GM18951 (cell line): ENCODE measurements around the gene DCUN1D4.

Source experiments
- POLR2A ChIP-seq: IDR thresholded peaks from 4 replicates; pipeline ENCODE4 v1.6.1; 2011; ENCODE audit warnings: mild to moderate bottlenecking; ENCODE audit not compliant: insufficient read length, insufficient read depth; ENCODE audit errors: extremely low read depth
- in situ Hi-C: fragments of 300-500 bp; cut with MboI; formaldehyde crosslinking; loops from one replicate; pipeline ENCODE4 v1.12.0; 2022; ENCODE audit warnings: low sequenced_read_pairs, mixed read lengths, inconsistent platforms; ENCODE audit not compliant: unreplicated experiment

The DCUN1D4 gene

GRCh38 chr4:51842554-51843308 is at the start of gene DCUN1D4:
Gene DCUN1D4, plus strand, starts transcription at chr4:51843153. Its CDS starts 90 bp downstream, at chr4:51843243.
- peak; percentile 72 for TF ChIP-seq POLR2A
- in situ Hi-C loops = no loop called here

DNA sequence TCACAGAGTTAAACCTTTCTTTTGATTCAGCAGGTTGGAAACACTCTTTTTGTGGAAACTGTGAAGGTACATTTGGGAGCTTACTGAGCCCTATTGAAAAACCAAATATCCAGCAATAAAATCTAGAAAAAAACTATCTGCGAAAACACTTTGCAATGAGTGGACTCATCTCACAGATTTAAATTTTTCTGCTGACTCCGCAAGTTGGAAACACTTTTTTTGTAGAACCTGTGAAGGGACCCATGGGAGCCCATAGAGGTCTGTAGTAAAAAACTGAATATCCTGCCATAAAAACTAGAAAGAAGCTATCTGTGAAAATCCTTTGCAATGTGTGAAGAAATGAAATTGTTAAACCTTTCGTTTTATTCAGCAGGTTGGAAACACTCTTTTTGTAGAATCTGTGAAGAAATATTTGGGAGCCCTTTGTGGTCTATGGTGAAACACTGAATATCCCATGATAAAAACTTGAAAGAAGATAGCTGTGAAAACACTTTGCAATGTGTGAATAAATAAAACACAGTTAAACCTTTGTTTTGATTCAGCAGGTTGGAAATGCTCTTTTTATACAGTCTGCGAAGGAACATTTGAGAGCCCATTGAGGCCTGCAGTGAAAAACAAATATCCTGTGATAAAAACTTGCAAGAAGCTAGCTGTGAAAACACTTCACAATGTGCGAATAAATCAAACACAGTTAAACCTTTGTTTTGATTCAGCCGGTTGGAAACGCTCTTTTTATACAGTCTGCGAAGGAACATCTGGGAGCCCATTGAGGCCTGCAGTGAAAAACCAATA is 22.3 kb upstream of the DCUN1D4 start:
- in situ Hi-C loops = no loop called here
- TF ChIP-seq POLR2A = no peak

DNA sequence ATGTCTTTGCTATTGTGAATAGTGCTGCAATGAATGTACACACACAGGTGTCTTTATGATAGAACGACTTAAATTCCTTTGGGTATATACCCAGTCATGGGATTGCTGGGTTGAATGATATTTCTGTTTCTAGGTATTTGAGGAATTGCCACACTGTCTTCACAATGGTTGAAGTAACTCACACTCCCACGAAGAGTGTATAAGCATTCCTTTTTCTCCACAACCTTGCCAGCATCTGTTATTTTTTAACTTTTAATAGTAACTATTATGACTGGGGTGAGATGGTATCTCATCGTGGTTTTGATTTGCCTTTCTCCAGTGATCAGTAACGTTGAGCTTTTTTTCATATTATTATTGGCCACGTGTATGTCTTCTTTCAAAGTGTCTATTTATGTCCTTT is 17.6 kb upstream of the DCUN1D4 start:
- no peak for TF ChIP-seq POLR2A
- in situ Hi-C loops = no loop called here

GRCh38 chr4:51830156-51830720 is 12.7 kb upstream of the DCUN1D4 start:
- no peak for TF ChIP-seq POLR2A
- in situ Hi-C loops = no loop called here

- in situ Hi-C loops = no loop called here
- no peak for TF ChIP-seq POLR2A
Measured at GRCh38 chr4:51831133-51831532, 11.8 kb upstream of the DCUN1D4 start.

DNA sequence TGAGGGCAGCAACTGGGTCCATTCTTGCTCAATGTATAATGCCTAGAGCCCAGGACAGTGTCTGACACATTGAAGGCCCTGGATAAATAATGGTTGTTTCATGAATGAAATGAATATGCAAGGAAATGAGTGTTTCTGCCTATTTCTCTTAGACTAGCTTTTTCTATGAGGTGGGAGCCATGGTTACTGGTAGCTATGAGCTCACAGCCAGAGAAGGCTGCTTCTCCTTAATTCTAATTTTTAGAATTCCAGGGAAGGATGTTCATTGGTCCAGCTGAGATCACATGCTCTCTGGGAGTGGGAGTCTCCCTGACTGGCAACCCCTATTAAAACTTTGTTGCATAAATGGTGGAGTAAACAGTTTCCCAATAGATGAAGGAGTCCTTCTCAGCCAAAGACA is 9.7 kb upstream of the DCUN1D4 start:
- in situ Hi-C loops = no loop called here
- no peak for TF ChIP-seq POLR2A

DNA sequence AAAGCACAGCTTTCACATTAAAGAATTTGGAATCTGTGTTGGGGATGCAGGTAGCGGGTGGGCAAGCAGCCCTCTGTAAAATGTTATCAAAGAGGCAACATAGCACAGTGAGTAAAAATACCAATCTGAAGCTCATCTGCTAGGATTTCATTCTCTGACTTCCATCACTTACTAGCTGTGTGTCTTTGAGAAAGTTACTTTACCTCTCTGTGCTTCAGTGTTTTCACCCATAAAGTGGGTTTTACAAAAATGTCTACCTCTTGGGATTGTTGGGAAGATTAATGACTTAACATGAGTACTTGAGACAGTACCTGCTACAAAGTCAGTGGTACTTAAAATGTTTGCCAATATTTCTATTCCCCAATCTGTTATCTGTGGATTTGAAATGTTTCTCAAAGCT is 7.9 kb upstream of the DCUN1D4 start:
- TF ChIP-seq POLR2A = no peak
- in situ Hi-C loops = no loop called here

DNA sequence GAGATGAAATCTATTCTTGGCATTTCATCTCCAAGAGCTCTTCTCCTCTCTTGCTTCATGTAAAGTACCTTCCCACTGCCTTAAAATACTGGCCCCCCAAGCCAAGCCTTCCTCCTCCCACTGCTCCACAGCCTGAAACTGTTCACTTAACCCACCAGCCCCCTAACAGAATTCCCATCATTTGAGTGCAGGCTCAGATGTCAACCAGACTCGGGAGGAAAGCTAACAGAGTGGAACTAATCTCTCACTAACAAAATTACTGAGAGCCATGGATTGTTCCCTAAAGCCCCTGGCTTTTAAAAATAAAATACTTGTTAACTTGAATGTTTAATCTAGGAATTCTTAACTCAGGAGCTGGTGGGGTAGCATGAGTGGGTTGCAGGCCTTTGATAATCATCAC is 7.1 kb upstream of the DCUN1D4 start:
- TF ChIP-seq POLR2A = no peak
- in situ Hi-C loops = no loop called here

GRCh38 chr4:51836549-51836948 is 6.4 kb upstream of the DCUN1D4 start:
- no peak for TF ChIP-seq POLR2A
- in situ Hi-C loops = no loop called here

GRCh38 chr4:51840781-51841180 is 2.2 kb upstream of the DCUN1D4 start:
- in situ Hi-C loops = no loop called here
- TF ChIP-seq POLR2A = no peak

DNA sequence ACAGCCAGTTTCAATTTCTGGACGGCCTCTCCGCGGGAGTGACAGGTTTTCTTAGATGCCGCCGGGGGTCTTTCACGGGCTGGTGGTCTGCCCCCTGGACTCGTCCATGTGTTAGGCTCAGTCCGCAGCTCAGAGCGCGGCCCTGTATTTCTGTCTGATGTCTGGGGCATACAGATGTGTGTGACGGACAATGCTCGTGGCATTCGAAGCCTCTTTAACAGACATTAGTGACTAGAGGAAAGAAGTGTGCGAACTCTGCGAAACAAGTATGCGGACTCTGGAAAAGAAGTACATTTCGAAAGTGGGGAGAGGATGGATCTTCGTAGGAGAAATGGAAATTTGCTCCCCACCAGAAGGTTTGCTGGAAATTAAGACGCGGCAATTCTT is 793 bp upstream of the DCUN1D4 start:
- in situ Hi-C loops = no loop called here
- TF ChIP-seq POLR2A = no peak

DNA sequence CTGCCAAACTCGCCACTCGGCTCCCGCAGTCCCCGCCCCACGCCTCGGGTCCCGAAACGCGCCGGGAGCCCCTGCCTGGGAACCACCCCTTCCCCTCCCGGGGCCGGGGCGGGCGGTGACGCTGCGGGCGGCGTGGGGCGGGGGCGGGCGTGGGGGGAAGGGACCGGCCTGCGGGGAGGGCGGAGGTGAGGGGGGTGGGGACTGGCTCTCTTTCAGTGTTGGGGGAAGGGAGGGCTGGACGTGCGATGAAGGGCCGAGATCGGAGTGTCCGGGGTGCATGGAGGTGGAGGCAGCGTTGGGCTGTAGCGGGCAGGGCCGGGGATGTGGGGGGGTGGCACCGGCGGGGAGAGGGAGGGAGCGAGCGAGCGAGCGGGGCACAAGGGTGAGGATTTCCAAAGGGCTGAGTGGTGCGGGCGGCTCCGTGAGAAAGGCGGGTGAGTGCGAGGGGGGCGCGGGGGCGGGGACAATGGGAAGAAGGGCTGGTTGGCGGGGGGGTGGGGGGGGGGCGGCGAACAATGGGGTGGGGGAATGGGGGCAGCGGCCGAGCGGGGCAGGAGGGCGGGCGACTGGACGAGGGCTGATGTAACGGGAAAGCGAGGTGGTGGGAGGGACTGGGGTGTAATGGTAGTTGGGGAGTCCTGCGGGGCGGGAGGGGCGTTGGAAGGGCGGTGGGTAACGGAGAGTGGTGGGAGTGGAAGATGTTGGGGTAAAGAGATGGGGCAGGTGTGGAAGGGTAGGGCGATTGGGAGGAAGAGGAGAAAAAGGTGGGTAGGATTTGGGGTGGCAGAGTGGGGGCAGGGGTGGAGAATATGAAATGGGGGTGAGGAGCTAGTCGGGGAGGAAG is 578 bp downstream of the DCUN1D4 start:
- no peak for TF ChIP-seq POLR2A
- in situ Hi-C loops = no loop called here

- in situ Hi-C loops = no loop called here
- TF ChIP-seq POLR2A = peak; percentile 53
Measured at GRCh38 chr4:51844153-51845054, 1.5 kb downstream of the DCUN1D4 start.
